IPS-15b (cell line): ENCODE results near the gene GNB3.

ENCODE experiments used
- H3K27me3 ChIP-seq: one replicate; pipeline ENCODE4 v1.6.1; 2013; ENCODE audit warnings: low read length; ENCODE audit not compliant: control insufficient read depth, insufficient read depth
- H3K36me3 ChIP-seq: one replicate; pipeline ENCODE4 v1.6.1; 2013; ENCODE audit warnings: low read length; ENCODE audit not compliant: control insufficient read depth, insufficient read depth
- H3K4me1 ChIP-seq: one replicate; pipeline ENCODE4 v1.6.1; 2013; ENCODE audit warnings: mild to moderate bottlenecking, low read length; ENCODE audit not compliant: control insufficient read depth, insufficient read depth
- H3K4me3 ChIP-seq: one replicate; pipeline ENCODE4 v1.5.1; 2013; ENCODE audit warnings: low read depth, low read length
- H3K9ac ChIP-seq: one replicate; pipeline ENCODE4 v1.6.1; 2013; ENCODE audit warnings: low read depth, mild to moderate bottlenecking, low read length
- H3K9me3 ChIP-seq: one replicate; pipeline ENCODE4 v1.6.1; 2013; ENCODE audit warnings: mild to moderate bottlenecking, low read length; ENCODE audit not compliant: control insufficient read depth, insufficient read depth

Gene GNB3

GRCh38 chr12:6832125-6832524, 8.6 kb upstream of the GNB3 start:
- Histone ChIP-seq H3K27me3 (no peaks in the 10 kb centered on the region), H3K9me3 (no peaks in the 10 kb centered on the region), H3K4me1 (peaks cover 2% of the 10 kb centered on the region), H3K4me3 (no peak overlapping the region), H3K36me3 (peaks cover 39% of the 10 kb centered on the region), H3K9ac (no peak overlapping the region)

- Histone ChIP-seq H3K9ac (no peak overlapping the region), H3K4me1 (no peaks in the 10 kb centered on the region), H3K4me3 (no peak overlapping the region), H3K9me3 (no peaks in the 10 kb centered on the region), H3K27me3 (no peaks in the 10 kb centered on the region), H3K36me3 (peaks cover 51% of the 10 kb centered on the region)
Measured at GRCh38 chr12:6833189-6833890, 7.4 kb upstream of the GNB3 start.

GRCh38 chr12:6834254-6834653, 6.5 kb upstream of the GNB3 start:
- peaks cover 54% of the 10 kb centered on the region for H3K36me3 ChIP-seq
- H3K4me3 ChIP-seq = no peak overlapping the region
- H3K27me3 ChIP-seq = no peaks in the 10 kb centered on the region

GRCh38 chr12:6834873-6835272, 5.9 kb upstream of the GNB3 start:
- H3K36me3 ChIP-seq = peaks cover 60% of the 10 kb centered on the region
- H3K9me3 ChIP-seq = no peaks in the 10 kb centered on the region
- no peaks in the 10 kb centered on the region for H3K27me3 ChIP-seq
- H3K9ac ChIP-seq = no peak overlapping the region
- H3K4me1 ChIP-seq = no peaks in the 10 kb centered on the region
- no peak overlapping the region for H3K4me3 ChIP-seq

More at GRCh38 chr12:6834254-6834653, 6.5 kb upstream of the GNB3 start:
- Histone ChIP-seq H3K4me1 (no peaks in the 10 kb centered on the region), H3K9ac (no peak overlapping the region), H3K9me3 (no peaks in the 10 kb centered on the region)

GRCh38 chr12:6836851-6837250, 3.9 kb upstream of the GNB3 start:
- Histone ChIP-seq H3K4me3 (no peak overlapping the region), H3K36me3 (peaks cover 43% of the 10 kb centered on the region), H3K27me3 (no peaks in the 10 kb centered on the region), H3K9me3 (no peaks in the 10 kb centered on the region), H3K4me1 (no peaks in the 10 kb centered on the region), H3K9ac (no peak overlapping the region)

GRCh38 chr12:6837370-6838060, 3.2 kb upstream of the GNB3 start:
- Histone ChIP-seq H3K9me3 (no peaks in the 10 kb centered on the region), H3K27me3 (no peaks in the 10 kb centered on the region), H3K9ac (no peak overlapping the region), H3K4me3 (no peak overlapping the region), H3K36me3 (peaks cover 39% of the 10 kb centered on the region), H3K4me1 (no peaks in the 10 kb centered on the region)

GRCh38 chr12:6838854-6839253, 1.9 kb upstream of the GNB3 start:
- no peak overlapping the region for H3K9ac ChIP-seq
- peaks cover 45% of the 10 kb centered on the region for H3K36me3 ChIP-seq
- no peaks in the 10 kb centered on the region for H3K9me3 ChIP-seq
- H3K27me3 ChIP-seq = no peaks in the 10 kb centered on the region
- no peak overlapping the region for H3K4me3 ChIP-seq
- no peaks in the 10 kb centered on the region for H3K4me1 ChIP-seq

- H3K9me3 ChIP-seq = no peaks in the 10 kb centered on the region
- no peak overlapping the region for H3K4me3 ChIP-seq
- peaks cover 49% of the 10 kb centered on the region for H3K36me3 ChIP-seq
- H3K9ac ChIP-seq = no peak overlapping the region
- no peaks in the 10 kb centered on the region for H3K4me1 ChIP-seq
- no peaks in the 10 kb centered on the region for H3K27me3 ChIP-seq
Measured at GRCh38 chr12:6839482-6840201, 1.1 kb upstream of the GNB3 start.

- no peak overlapping the region for H3K4me3 ChIP-seq
- H3K9ac ChIP-seq = no peak overlapping the region
- peaks cover 56% of the 10 kb centered on the region for H3K36me3 ChIP-seq
- no peaks in the 10 kb centered on the region for H3K4me1 ChIP-seq
- H3K9me3 ChIP-seq = no peaks in the 10 kb centered on the region
- H3K27me3 ChIP-seq = no peaks in the 10 kb centered on the region
Measured at GRCh38 chr12:6840330-6840729, 395 bp upstream of the GNB3 start.

- no peak overlapping the region for H3K4me3 ChIP-seq
- no peaks in the 10 kb centered on the region for H3K9me3 ChIP-seq
- no peaks in the 10 kb centered on the region for H3K27me3 ChIP-seq
- no peak overlapping the region for H3K9ac ChIP-seq
- no peaks in the 10 kb centered on the region for H3K4me1 ChIP-seq
- peaks cover 65% of the 10 kb centered on the region for H3K36me3 ChIP-seq
Measured at GRCh38 chr12:6842075-6842474, 1.4 kb downstream of the GNB3 start.

- H3K4me3 ChIP-seq = no peak overlapping the region
- peaks cover 59% of the 10 kb centered on the region for H3K36me3 ChIP-seq
- H3K9me3 ChIP-seq = no peaks in the 10 kb centered on the region
- H3K9ac ChIP-seq = no peak overlapping the region
- no peaks in the 10 kb centered on the region for H3K27me3 ChIP-seq
- no peaks in the 10 kb centered on the region for H3K4me1 ChIP-seq
Measured at GRCh38 chr12:6843118-6843902, 2.6 kb downstream of the GNB3 start.
